Mucosa of rectum (tissue), 2 donors: Measurements from ENCODE around the gene RAPGEF1.
"Not testable (repeated sequence)": the region's sequence is repeated elsewhere in the genome, so short reads cannot be mapped to it uniquely, and the experiment has no call there.

Experiments
- H3K27ac ChIP-seq, 2 donors: one replicate each; pipeline ENCODE4 v1.7.0; 2013; ENCODE audit warnings: inconsistent platforms in 2 of 2, low read depth in 2 of 2, low read length in 2 of 2
- H3K27me3 ChIP-seq, 2 donors: one replicate each; pipeline ENCODE4 v1.7.0; 2013; ENCODE audit warnings: low read length in 2 of 2; ENCODE audit not compliant: control insufficient read depth in 2 of 2, insufficient read depth in 2 of 2
- H3K36me3 ChIP-seq, 2 donors: one replicate each; pipeline ENCODE4 v1.7.0; 2013; ENCODE audit warnings: low read length in 2 of 2; ENCODE audit not compliant: control insufficient read depth in 2 of 2, insufficient read depth in 2 of 2
- H3K4me1 ChIP-seq, 2 donors: one replicate each; pipeline ENCODE4 v1.7.0; 2013; ENCODE audit warnings: low read length in 2 of 2, mild to moderate bottlenecking in 1 of 2; ENCODE audit not compliant: control insufficient read depth in 2 of 2, insufficient read depth in 2 of 2
- H3K4me3 ChIP-seq, 2 donors: one replicate each; pipeline ENCODE4 v1.7.0; 2013; ENCODE audit warnings: low read length in 2 of 2
- H3K9ac ChIP-seq, 2 donors: one replicate each; pipeline ENCODE4 v1.7.0; 2013; ENCODE audit warnings: low read length in 2 of 2, low read depth in 1 of 2, mild to moderate bottlenecking in 1 of 2
- H3K9me3 ChIP-seq, 2 donors: one replicate each; pipeline ENCODE4 v1.7.0; 2013; ENCODE audit warnings: low read length in 2 of 2; ENCODE audit not compliant: control insufficient read depth in 2 of 2
- donor health status: healthy.
- donor health status: Normal muscosa, but diverticular disease.

RAPGEF1 gene

DNA sequence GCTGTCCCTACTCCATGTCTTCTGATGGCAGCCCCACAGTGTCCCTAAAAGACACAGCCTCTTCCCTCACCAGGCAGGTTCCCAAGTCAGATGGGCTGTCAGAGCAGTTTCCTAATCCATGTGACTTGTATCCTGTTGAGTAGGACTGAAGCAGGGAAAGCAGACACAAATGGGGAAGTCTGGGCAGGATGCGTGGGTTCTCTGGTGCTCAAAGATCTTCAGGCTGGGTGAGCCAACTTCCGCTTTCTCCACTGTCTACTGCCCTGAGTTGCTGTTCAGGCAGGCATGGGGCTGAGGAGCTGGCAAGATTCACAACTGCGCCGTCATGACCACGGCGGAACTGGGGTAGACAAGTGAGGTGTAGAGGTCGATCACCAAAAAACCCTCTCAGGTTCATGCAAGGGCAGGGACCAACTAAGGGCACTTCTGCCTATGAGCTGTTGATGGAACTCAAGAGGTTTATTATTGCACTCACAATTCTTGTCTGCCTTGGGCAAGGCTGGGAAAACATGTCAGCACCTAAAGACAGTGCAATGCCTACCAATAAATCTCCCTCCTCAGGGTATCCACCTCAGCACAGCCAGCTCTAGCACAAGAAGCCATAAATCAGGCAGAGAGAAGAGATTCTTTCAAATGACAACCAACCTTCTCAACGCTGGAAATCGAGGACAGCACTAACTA, 83.4 kb downstream of the RAPGEF1 start:
- Histone ChIP-seq H3K27me3 (no peaks in the 10 kb centered on the region), H3K27ac (peak overlapping the region; percentile 78 to 81), H3K36me3 (no peaks in the 10 kb centered on the region), H3K9ac (peak overlapping the region; percentile 29 to 34), H3K4me3 (peak overlapping the region in 1 of 2 donors; percentile 2), H3K9me3 (no peaks in the 10 kb centered on the region), H3K4me1 (peaks cover 30 to 37% of the 10 kb centered on the region in 2 donors)

DNA sequence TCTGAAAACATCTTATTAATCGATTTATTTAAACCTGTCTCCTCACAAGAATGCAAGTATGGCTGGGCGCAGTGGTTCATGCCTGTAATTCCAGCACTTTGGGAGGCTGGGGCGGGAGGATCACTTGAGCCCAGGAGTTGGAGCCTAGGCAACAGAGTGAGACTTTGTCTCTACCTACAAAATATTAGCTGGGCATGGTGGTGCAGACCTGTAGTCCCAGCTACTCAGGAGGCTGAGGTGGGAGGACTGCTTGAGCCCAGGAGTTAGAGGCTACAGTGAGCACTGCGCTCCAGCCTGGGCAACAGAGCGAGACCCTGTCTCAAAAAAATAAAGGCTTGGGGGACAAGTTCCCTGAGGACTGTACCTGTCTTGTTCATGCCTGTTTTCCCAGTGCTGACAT, 85.5 kb downstream of the RAPGEF1 start:
- Histone ChIP-seq H3K27ac (peak overlapping the region; percentile 78 to 81), H3K4me1 (peaks cover 30 to 37% of the 10 kb centered on the region in 2 donors)
- not testable (repeated sequence) for H3K4me3 ChIP-seq, H3K36me3 ChIP-seq, H3K27me3 ChIP-seq, H3K9ac ChIP-seq, H3K9me3 ChIP-seq

DNA sequence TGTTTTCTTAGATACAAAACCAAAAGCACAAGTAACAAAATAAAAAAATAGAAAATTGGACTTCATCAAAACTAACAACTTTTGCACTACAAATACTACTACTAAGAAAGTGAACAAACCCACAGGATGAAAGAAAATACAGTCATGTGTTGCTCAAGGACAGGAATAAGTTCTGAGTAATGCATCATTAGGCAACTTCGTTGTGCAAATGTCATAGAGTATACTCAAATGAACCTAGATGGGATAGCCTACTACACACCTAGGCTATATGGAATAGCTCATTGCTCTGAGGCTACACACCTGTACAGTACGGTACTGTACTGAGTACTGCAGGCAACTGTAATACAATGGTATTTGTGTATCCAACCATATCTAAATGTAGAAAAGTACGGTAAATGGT, 88.3 kb downstream of the RAPGEF1 start:
- Histone ChIP-seq H3K27ac (no peak overlapping the region), H3K27me3 (no peaks in the 10 kb centered on the region), H3K36me3 (peaks cover 9 to 14% of the 10 kb centered on the region in 2 donors), H3K9me3 (no peaks in the 10 kb centered on the region), H3K4me1 (peaks cover 12 to 19% of the 10 kb centered on the region in 2 donors), H3K4me3 (no peak overlapping the region), H3K9ac (no peak overlapping the region)

DNA sequence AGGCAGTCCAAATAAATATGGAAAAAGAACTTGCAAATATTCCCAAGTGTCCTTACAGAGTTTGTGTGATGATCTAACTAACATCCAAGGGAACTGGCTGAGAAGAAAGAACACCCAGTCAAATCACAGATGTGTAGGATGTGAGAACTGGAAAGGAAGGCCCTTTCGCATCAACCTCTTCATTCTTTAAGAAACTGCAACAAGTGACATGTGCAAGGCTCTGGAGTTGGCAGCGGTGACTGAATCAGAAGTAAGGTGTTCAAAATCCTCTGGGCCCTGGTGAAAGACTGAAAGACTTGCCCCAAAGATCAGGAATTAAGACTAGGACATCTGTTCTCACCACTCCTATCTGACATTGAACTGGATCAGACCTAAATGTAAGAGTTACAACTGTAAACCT, 88.7 kb downstream of the RAPGEF1 start:
- H3K36me3 ChIP-seq = peaks cover 9 to 14% of the 10 kb centered on the region in 2 donors
- no peaks in the 10 kb centered on the region for H3K27me3 ChIP-seq
- peaks cover 8 to 15% of the 10 kb centered on the region in 2 donors for H3K4me1 ChIP-seq
- no peak overlapping the region for H3K9ac ChIP-seq
- H3K9me3 ChIP-seq = no peaks in the 10 kb centered on the region
- H3K27ac ChIP-seq = no peak overlapping the region
- H3K4me3 ChIP-seq = no peak overlapping the region

DNA sequence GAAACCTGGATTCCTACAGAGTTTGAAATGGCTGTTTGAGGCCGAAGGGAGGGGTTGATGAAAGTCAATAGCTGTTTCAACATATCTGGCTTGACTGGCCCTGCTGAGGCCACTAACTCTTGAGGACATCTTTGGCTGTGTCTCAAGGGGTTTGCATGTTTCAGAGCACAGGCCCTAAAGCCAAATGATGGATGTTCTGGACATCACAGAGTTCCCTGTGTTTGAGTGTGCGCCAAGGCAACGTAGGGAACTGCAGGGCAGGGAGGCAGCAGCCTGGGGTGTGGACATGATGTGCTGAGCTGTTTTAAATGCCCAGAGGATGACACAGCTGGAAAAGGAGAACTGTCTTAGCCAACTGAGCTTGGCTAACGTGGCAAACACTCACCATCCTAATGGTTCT, 89.6 kb downstream of the RAPGEF1 start:
- H3K9me3 ChIP-seq = no peaks in the 10 kb centered on the region
- H3K36me3 ChIP-seq = peaks cover 13 to 14% of the 10 kb centered on the region in 2 donors
- no peaks in the 10 kb centered on the region for H3K27me3 ChIP-seq
- peaks cover 6 to 11% of the 10 kb centered on the region in 2 donors for H3K4me1 ChIP-seq
- H3K9ac ChIP-seq = no peak overlapping the region
- no peak overlapping the region for H3K4me3 ChIP-seq
- no peak overlapping the region for H3K27ac ChIP-seq

DNA sequence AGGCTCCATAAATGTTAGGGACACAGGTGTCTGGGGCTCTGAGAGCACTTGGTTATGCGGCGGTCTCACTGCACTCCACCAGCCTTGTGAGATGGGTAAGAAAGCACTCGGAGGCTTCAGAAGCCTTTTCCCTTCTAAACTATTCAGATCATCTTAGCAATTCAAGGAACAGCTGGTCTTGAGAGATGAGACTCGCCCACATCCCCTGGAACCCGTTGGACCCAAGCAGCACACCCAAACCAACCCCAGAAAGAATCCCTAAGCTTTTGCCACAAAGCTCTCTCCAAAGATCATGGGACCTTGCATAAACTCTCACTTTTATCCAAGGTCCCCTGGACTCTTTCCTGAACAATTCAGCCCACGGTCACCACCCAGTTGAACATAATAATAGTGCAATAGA, 90.2 kb downstream of the RAPGEF1 start:
- Histone ChIP-seq H3K9ac (no peak overlapping the region), H3K9me3 (no peaks in the 10 kb centered on the region), H3K36me3 (peaks cover 16% of the 10 kb centered on the region in 2 donors), H3K4me3 (no peak overlapping the region), H3K4me1 (peaks cover 5 to 6% of the 10 kb centered on the region in 2 donors), H3K27ac (no peak overlapping the region), H3K27me3 (no peaks in the 10 kb centered on the region)

DNA sequence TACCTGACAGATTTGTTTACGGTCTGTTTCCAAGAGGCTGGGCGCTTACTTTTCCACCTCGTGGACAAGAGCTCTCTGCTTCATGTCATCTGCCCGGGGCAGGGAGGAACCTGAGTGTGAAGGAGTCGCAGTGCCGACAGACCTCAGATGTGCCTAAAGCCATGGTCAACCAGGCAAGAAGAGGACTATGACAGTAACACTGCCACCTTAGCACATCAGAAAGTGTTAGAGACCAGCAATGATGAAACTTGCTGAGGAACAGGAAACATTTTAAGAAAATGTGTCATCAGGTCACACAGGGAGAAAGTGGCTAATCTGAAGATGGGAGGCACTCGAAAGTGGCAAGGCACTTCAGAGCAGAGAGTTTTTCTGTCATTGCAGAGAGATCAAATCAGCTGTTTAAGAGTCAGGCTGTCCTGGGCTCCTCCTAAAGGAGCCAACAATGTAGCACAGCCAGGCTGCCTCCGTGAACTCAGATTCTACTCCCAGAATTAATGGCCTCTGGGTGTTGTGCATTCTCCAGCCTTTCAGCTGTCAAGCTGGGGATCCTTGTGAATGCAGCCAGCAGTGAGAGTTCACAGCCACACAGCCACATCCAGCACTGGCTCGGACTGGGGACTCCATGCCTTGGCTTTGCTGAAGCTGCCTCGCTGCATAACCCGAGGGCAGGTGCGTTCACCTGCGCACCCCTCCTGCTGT, 94.6 kb downstream of the RAPGEF1 start:
- Histone ChIP-seq H3K27me3 (no peaks in the 10 kb centered on the region), H3K27ac (no peak overlapping the region), H3K9ac (no peak overlapping the region), H3K36me3 (peaks cover 14 to 20% of the 10 kb centered on the region in 2 donors), H3K9me3 (no peaks in the 10 kb centered on the region), H3K4me1 (peaks cover 26 to 28% of the 10 kb centered on the region in 2 donors), H3K4me3 (no peak overlapping the region)

DNA sequence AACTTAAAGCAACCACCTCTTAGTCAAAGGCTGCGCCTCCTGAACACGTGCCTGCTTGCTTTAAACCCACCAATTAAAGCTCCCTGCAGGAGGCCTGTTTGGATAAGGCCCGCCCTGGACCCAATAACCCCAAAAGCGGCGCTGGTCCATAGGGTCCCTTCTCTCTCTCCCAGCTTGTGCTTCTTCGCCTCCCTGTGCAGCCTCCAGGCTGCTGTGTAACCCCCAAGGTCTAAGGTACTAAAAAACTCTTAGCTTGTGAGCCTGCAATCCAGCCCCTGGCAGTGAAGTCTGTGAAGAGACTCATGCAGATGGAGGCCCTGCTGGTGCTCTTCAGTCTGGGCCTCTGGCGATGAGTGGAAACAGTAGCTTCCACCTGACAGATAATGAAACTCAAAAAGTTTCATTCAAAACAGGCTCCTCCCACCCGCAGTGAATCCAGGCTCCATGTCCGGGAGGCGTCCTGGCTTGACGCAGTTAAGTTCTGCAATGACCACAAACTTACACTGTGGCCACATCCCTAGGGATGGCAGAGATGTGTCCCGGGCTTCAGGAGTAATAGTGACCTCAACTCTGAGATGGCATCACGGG, 97.3 kb downstream of the RAPGEF1 start:
- Histone ChIP-seq H3K4me1 (peaks cover 26 to 31% of the 10 kb centered on the region in 2 donors), H3K9me3 (no peaks in the 10 kb centered on the region), H3K27ac (peak overlapping the region; percentile 79 to 81), H3K27me3 (no peaks in the 10 kb centered on the region), H3K9ac (peak overlapping the region in 1 of 2 donors; percentile 9), H3K4me3 (peak overlapping the region in 1 of 2 donors; percentile 40), H3K36me3 (peaks cover 16 to 30% of the 10 kb centered on the region in 2 donors)

DNA sequence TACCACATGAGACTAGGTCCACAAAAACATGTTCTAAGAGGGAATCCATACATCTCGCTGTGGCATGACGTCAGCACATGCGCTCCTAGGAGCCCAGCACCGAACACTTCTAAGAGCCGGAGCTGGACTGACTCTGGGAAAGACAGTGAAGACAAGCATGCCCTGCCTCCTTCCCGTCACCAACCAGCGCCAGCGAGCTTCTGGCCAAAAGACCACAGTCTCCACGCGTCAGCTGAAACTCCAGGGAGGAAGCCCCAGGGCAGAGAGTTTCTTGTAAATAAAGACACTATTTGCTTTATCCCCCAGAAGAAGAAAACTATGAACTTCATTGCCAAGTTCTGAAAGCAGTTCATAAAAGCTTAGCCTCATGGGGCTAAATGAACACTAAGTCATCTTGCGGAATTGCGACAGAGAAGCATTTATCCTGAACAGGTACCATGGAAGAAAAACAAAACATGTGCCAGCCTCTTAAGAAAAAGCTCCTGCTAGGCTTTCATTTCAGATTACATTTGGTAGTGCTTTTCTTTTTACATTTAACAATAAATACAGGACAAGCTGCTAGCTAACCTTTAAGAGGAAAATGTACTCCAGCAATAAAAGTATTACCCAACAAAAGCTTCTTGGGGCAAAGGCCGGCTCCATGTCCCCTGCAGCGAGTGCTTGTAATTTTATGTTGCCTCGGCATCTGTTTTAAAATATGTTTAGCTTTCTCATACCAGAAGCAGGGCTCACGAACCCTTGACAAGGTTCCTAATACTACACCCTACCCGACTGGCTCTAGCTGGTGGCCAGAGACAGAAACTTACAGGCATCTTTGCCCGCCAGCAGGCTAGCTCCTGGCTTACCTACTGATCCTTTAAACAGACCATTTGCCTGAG, 98.0 kb downstream of the RAPGEF1 start:
- Histone ChIP-seq H3K27me3 (no peaks in the 10 kb centered on the region), H3K4me1 (peaks cover 26 to 31% of the 10 kb centered on the region in 2 donors), H3K27ac (peak overlapping the region; percentile 79 to 81), H3K36me3 (peaks cover 16 to 26% of the 10 kb centered on the region in 2 donors), H3K9me3 (no peaks in the 10 kb centered on the region), H3K4me3 (peak overlapping the region in 1 of 2 donors; percentile 51), H3K9ac (peak overlapping the region; percentile 41 to 50)
